Testis (tissue), 3 donors: ENCODE results near the gene PIK3R4. TPM values are rescaled to one million over a fixed set of nuclear protein-coding genes. Genes with fewer than 3 reads are reported as not detected.

Experiments
- DNase-seq: peaks from one replicate; pipeline ENCODE4 v3.0.0-alpha.2; 2019
- H3K27ac ChIP-seq, 2 donors: fragments of 200-600 bp; sonication (generic); one replicate each; pipeline ENCODE4 v1.5.1; 2019
- H3K27me3 ChIP-seq: fragments of 200-600 bp; sonication (generic); one replicate; pipeline ENCODE4 v1.5.1; 2019
- H3K36me3 ChIP-seq: fragments of 200-600 bp; sonication (generic); one replicate; pipeline ENCODE4 v1.5.1; 2017; ENCODE audit warnings: low read depth; ENCODE audit errors: missing control alignments
- H3K4me1 ChIP-seq: fragments of 200-600 bp; sonication (generic); one replicate; pipeline ENCODE4 v1.5.1; 2019
- H3K4me3 ChIP-seq, 2 donors: fragments of 200-600 bp; sonication (generic); one replicate each; pipeline ENCODE4 v1.5.1; 2017 to 2019
- H3K9me3 ChIP-seq: fragments of 200-600 bp; sonication (generic); one replicate; pipeline ENCODE4 v1.5.1; 2017
- POLR2A ChIP-seq: fragments of 450-650 bp; IDR thresholded peaks from one replicate; pipeline ENCODE4 v1.6.1; 2017; ENCODE audit warnings: antibody characterized with exemption, mild to moderate bottlenecking, moderate library complexity
- WGBS, 2 donors: methylation state at CpG; one replicate each; pipeline ENCODE4 v1.1.5; 2018; 5-methylcytosine and 5-hydroxymethylcytosine counted together
- intact Hi-C: fragments of 100-400 bp; cut with DNase I; formaldehyde crosslinking; loops from one replicate; pipeline ENCODE4 v1.15.1; 2023; ENCODE audit warnings: low total_unique reads
- polyA plus RNA-seq: library from polyadenylated mRNA; stranded (reverse); fragments of 350-450 nt; fragmentation: Illumina TruSeq; extraction: RNeasy Lipid Tissue Mini Kit (QIAGEN cat#74804); gene quantifications from one replicate; pipeline ENCODE4 v1.2.3, GENCODE V29; 2014; ENCODE audit warnings: low read depth, low replicate concordance; ENCODE audit not compliant: insufficient read depth
- total RNA-seq, 2 donors: library from RNA; depleted of rRNA; stranded (reverse); fragments of >200 nt; gene quantifications; one replicate each; pipeline ENCODE4 v1.2.3, GENCODE V29; 2016
- TF ChIP-seq, protein P1 (sequence below), 3 experiments: fragments of 450-650 bp in 2 of 3; fragments of 200-600 bp in 1 of 3; sonication (generic) in 1 of 3; IDR thresholded peaks; one replicate each; pipeline ENCODE4 v1.5.1; 2016 to 2019; ENCODE audit warnings: antibody characterized with exemption in 3 of 3, mild to moderate bottlenecking in 2 of 3, moderate library complexity in 1 of 3

Gene PIK3R4
- total and polyA plus RNA-seq, 3 donors from 2014 or later = 35.0 to 56.1 (median 52.5) TPM

DNA sequence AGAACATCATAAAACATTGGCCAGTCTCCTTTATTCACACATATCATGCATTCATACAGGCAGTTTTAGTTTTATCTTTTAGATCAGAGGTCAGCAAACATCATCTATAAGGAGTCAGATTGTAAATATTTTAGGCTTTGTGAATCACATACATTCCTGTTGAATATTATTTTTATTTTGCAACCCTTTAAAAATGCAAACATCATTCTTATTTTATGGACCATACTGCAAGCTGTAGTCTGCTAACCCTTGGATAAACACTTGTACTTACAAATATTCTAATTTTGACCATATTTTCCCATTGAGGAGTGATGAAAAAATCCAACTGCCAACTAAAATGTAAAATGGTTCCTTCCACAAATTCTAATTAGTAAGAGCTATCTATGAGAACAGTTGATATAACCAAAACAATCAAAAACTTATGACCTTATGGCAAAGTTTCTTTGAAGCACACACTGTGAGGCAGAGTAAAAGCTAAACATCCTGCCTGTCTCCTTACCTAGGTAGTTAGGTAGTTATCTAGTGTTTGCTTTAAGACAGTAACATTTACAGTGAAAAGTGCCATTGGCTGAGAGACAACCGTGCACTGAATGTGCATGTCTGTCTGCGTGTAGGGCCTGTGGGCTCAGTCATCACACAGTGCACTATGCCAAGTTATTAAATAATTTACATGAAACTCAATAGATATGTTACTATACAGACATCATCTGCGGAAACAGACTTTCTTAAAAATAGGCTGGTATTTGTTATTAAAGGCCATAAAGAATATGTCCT, 57.7 kb downstream of the PIK3R4 start:
- 94% methylated on average over 3 of the region's 3 CpGs for WGBS, 2 donors
- Histone ChIP-seq H3K4me3 (no peak overlapping the region), H3K27ac (no peak overlapping the region), H3K36me3 (no peaks in the 10 kb centered on the region), H3K9me3 (no peaks in the 10 kb centered on the region), H3K27me3 (no peaks in the 10 kb centered on the region), H3K4me1 (no peaks in the 10 kb centered on the region)
- TF ChIP-seq, protein P1, sequence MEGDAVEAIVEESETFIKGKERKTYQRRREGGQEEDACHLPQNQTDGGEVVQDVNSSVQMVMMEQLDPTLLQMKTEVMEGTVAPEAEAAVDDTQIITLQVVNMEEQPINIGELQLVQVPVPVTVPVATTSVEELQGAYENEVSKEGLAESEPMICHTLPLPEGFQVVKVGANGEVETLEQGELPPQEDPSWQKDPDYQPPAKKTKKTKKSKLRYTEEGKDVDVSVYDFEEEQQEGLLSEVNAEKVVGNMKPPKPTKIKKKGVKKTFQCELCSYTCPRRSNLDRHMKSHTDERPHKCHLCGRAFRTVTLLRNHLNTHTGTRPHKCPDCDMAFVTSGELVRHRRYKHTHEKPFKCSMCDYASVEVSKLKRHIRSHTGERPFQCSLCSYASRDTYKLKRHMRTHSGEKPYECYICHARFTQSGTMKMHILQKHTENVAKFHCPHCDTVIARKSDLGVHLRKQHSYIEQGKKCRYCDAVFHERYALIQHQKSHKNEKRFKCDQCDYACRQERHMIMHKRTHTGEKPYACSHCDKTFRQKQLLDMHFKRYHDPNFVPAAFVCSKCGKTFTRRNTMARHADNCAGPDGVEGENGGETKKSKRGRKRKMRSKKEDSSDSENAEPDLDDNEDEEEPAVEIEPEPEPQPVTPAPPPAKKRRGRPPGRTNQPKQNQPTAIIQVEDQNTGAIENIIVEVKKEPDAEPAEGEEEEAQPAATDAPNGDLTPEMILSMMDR (IDR thresholded peaks at IDR 0.05) = no peak
- TF ChIP-seq POLR2A = no peak
- intact Hi-C loops = no loop called here
- no peak for DNase-seq

DNA sequence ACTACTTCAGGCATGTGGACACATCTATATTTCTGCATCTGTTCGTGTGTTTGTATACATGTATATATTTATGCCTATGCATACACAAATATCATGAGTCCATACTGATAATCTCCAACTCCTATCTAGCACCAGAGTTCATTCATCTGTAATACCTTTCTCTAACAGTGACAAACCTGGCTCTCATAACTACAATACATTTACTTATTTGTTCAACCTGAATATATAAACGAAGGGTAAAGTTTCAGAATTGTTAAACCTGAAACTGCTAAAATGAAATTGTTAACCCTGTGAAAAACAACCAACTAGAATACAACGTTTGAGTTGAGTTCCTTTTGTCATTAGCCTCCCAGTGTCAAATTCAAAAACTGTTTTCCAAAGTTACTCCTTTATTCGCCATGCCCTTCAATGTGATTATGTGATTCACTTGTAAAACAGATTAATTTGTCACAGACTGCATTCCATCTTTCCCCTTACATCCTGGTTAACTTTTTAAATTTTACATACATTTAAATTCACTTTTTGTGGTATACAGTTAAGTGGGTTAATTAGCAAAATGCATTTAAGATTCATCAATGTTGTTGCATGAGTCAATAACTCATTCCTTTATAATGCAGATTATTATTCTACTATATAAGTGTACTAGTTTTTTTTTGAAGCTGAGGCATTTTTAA, 58.5 kb downstream of the PIK3R4 start:
- Histone ChIP-seq H3K36me3 (no peaks in the 10 kb centered on the region), H3K27ac (no peak overlapping the region), H3K9me3 (no peaks in the 10 kb centered on the region), H3K27me3 (no peaks in the 10 kb centered on the region), H3K4me1 (no peaks in the 10 kb centered on the region), H3K4me3 (no peak overlapping the region)
- intact Hi-C loops = no loop called here
- WGBS, 2 donors = 85 to 87% methylated on average over 4 of the region's 4 CpGs
- TF ChIP-seq, protein P1 (IDR thresholded peaks at IDR 0.05) = no peak
- TF ChIP-seq POLR2A = no peak
- no peak for DNase-seq

DNA sequence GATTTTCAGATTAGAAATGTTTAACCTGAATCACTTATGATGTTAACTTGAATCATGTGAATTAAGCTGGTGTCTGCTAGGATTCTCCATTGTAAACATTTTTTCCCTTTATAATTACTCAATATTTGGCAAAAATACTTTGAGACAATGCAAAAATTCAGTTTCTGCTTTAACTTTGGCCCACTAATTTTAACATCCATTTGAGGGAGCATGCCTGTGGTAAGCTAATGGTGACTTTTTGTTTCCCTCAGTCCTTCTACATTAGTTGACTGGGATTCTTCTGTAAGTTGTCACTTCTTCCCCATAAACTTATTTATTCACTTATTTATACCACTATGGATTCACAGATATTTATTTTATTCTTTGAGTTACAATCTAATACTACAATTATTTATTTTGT, 59.3 kb downstream of the PIK3R4 start:
- Histone ChIP-seq H3K36me3 (no peaks in the 10 kb centered on the region), H3K27me3 (no peaks in the 10 kb centered on the region), H3K4me3 (no peak overlapping the region), H3K27ac (no peak overlapping the region), H3K9me3 (no peaks in the 10 kb centered on the region), H3K4me1 (no peaks in the 10 kb centered on the region)
- intact Hi-C loops = no loop called here
- no peak for TF ChIP-seq POLR2A
- no peak for DNase-seq

DNA sequence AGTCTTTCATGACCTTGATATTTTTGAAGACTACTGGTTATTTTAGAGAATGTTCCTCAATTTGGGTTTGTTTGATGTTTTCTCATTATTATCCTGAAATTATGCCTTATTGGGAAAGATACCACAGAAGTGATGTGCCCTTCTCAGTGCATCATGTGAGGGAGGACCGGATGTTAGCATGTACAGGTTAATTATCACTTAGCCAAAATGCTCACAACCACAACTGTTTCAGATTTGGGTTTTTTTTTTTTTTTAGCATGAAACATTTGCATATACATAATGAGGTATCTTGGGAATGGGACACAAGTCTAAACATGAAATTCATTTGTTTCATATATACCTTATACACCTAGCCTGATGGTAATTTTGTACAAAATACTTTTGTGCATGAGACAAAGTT, 59.8 kb downstream of the PIK3R4 start:
- DNase-seq = no peak
- intact Hi-C loops = no loop called here
- H3K27me3 ChIP-seq = no peaks in the 10 kb centered on the region
- no peaks in the 10 kb centered on the region for H3K9me3 ChIP-seq
- H3K27ac ChIP-seq = no peak overlapping the region
- no peaks in the 10 kb centered on the region for H3K36me3 ChIP-seq
- TF ChIP-seq, protein P1 (IDR thresholded peaks at IDR 0.05) = no peak
- TF ChIP-seq POLR2A = no peak
- no peak overlapping the region for H3K4me3 ChIP-seq
- 89 to 95% methylated on average over 1 of the region's 1 CpG for WGBS, 2 donors
- no peaks in the 10 kb centered on the region for H3K4me1 ChIP-seq

DNA sequence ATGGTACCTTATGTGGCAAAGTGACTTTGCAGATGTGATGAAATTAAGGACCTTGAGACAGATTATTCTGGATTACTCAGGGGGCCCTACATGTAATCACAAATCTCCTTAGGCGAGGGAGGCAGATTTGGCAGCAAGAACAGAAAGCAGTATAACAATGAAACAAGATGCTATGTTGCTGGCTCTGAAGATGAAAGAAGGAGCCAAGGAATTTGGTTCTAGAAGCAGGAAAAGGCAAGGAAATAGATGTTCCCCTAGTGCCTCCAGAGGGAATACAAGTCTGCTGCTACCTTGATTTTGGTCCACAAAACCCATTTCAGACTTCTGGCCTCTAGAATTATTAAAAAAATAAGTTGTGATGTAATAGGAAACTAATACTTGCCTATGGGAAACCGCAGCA, 64.5 kb downstream of the PIK3R4 start:
- intact Hi-C loops = no loop called here
- Histone ChIP-seq H3K4me1 (no peaks in the 10 kb centered on the region), H3K4me3 (no peak overlapping the region), H3K27me3 (no peaks in the 10 kb centered on the region), H3K36me3 (no peaks in the 10 kb centered on the region), H3K9me3 (no peaks in the 10 kb centered on the region), H3K27ac (no peak overlapping the region)
- no peak for DNase-seq
- WGBS, 2 donors = 52 to 56% methylated on average over 2 of the region's 2 CpGs
- TF ChIP-seq POLR2A = no peak
- TF ChIP-seq, protein P1 (IDR thresholded peaks at IDR 0.05) = no peak
